Activated naive CD4-positive, alpha-beta T cell treated with anti-CD3 and anti-CD28 coated beads for 36 hours (primary cell): ENCODE data around the gene CHD6. TPM values are rescaled to one million over a fixed set of nuclear protein-coding genes. Genes with fewer than 3 reads are reported as not detected.

Experiments used
- CTCF ChIA-PET: fragments of 350-600 bp; sonication (Branson Sonifier 250); formaldehyde crosslinking; loops from one replicate; lab custom pipeline; 2021; ENCODE audit warnings: antibody characterized with exemption; lab: Charles Lee
- DNase-seq: peaks from one replicate; pipeline ENCODE4 v3.0.0-alpha.2; 2020
- H3K27ac Mint-ChIP-seq: one replicate; pipeline ENCODE4 v1.8.0; 2021; ENCODE audit warnings: mild to moderate bottlenecking, mixed read lengths
- H3K27me3 Mint-ChIP-seq: one replicate; pipeline ENCODE4 v1.8.0; 2021; ENCODE audit warnings: low read depth, mixed read lengths
- H3K36me3 Mint-ChIP-seq: one replicate; pipeline ENCODE4 v1.8.0; 2021; ENCODE audit warnings: low read depth, mixed read lengths
- H3K4me1 Mint-ChIP-seq: one replicate; pipeline ENCODE4 v1.8.0; 2021; ENCODE audit warnings: low read depth, mixed read lengths
- H3K4me3 Mint-ChIP-seq: one replicate; pipeline ENCODE4 v1.8.0; 2021; ENCODE audit warnings: mild to moderate bottlenecking, moderate library complexity, mixed read lengths
- H3K9me3 Mint-ChIP-seq: one replicate; pipeline ENCODE4 v1.8.0; 2021; ENCODE audit warnings: mixed read lengths
- intact Hi-C: fragments of 100-400 bp; cut with micrococcal nuclease; formaldehyde crosslinking; loops from one replicate; pipeline ENCODE4 v1.15.1; 2023
- total RNA-seq, 2 experiments: library from RNA; stranded (reverse); gene quantifications; one replicate each; pipeline ENCODE4 v1.2.3, GENCODE V29; 2021

CHD6 gene, protein sequence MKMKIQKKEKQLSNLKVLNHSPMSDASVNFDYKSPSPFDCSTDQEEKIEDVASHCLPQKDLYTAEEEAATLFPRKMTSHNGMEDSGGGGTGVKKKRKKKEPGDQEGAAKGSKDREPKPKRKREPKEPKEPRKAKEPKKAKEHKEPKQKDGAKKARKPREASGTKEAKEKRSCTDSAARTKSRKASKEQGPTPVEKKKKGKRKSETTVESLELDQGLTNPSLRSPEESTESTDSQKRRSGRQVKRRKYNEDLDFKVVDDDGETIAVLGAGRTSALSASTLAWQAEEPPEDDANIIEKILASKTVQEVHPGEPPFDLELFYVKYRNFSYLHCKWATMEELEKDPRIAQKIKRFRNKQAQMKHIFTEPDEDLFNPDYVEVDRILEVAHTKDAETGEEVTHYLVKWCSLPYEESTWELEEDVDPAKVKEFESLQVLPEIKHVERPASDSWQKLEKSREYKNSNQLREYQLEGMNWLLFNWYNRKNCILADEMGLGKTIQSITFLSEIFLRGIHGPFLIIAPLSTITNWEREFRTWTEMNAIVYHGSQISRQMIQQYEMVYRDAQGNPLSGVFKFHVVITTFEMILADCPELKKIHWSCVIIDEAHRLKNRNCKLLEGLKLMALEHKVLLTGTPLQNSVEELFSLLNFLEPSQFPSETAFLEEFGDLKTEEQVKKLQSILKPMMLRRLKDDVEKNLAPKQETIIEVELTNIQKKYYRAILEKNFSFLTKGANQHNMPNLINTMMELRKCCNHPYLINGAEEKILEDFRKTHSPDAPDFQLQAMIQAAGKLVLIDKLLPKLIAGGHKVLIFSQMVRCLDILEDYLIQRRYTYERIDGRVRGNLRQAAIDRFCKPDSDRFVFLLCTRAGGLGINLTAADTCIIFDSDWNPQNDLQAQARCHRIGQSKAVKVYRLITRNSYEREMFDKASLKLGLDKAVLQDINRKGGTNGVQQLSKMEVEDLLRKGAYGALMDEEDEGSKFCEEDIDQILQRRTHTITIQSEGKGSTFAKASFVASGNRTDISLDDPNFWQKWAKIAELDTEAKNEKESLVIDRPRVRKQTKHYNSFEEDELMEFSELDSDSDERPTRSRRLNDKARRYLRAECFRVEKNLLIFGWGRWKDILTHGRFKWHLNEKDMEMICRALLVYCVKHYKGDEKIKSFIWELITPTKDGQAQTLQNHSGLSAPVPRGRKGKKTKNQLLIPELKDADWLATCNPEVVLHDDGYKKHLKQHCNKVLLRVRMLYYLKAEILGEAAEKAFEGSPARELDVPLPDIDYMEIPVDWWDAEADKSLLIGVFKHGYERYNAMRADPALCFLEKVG (N-terminal part only)
- 10 to 100 TPM; 30.1 to 31.8 TPM for total RNA-seq

DNA sequence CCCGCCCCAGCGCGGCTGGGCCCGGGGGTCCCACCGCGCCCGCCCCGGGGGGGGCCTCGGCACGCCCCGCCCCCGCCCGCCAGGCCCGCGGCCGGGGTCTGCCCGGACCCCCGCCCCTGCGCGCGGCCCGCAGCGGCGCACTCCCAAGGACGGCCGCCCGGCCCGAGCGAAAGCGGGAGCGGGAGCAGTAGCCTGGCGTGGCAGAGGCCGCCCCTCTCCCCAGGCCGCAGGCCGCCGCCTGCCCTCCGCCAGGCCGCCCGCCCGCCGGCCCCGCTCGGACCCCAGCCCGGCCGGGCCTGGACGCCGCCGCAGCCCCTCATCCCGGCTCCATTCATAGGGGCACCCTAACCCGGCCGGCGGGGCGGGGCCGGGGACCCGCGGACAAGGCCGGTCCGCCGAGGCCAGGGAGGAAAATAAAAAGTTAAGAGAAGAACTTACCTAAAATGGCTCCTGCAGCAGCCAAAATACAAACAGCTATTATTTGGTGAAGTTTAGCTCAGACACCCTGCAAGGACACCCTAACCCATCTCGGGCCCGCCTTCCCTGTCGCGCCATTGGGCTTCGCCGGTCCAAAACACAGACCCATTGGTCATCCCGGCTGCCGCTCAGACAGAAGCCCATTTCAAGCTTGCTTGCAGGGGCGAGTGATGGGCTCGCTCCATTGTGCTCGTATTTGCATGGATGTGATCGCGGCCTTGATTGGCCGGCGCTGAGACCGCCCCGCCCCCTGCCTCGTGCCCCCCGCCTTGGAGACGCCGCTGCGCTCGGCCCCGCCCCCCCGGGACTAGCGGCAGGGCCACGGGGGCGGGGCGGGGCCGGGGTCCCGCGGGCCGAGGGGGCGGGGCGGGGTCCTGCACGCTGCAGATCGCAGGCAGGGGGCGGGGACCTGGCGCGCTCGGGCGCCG is at the start of gene CHD6:
Gene CHD6 (minus strand): TSS at position 476 of the 905 bp plus-strand sequence. CDS start 67,040 bp downstream, outside the sequence.
- Mint-ChIP-seq H3K4me3 (peak within 1 kb of the TSS; percentile 85), H3K36me3 (peaks cover 1% of the 10 kb centered on the region), H3K27me3 (no peaks in the 10 kb centered on the region), H3K9me3 (no peaks in the 10 kb centered on the region), H3K4me1 (peaks cover 39% of the 10 kb centered on the region), H3K27ac (peak within 1 kb of the TSS; percentile 68)
- peak; percentile 100 for DNase-seq
- CTCF ChIA-PET: interaction anchor here (1.1 kb wide), 1 partner anchor 175 kb away, joined by 3 read pairs; no protein-coding TSS in a partner anchor
- intact Hi-C loops: loop anchor here (1.0 to 10.0 kb wide), 7 partner anchors 75 to 1977 kb away; partner anchors contain the start of genes IFT52, LPIN3, PLCG1 and SRSF6

- intact Hi-C loops: no loop called here
- H3K27me3 Mint-ChIP-seq: peaks cover 27% of the 10 kb centered on the region
- no peaks in the 10 kb centered on the region for H3K36me3 Mint-ChIP-seq
- H3K9me3 Mint-ChIP-seq: no peaks in the 10 kb centered on the region
- CTCF ChIA-PET: no interaction called here
- H3K4me1 Mint-ChIP-seq: peaks cover 2% of the 10 kb centered on the region
- H3K27ac Mint-ChIP-seq: no peak overlapping the region
- DNase-seq: no peak
- H3K4me3 Mint-ChIP-seq: no peak overlapping the region
These were observed 46.4 kb upstream of the CHD6 start for GRCh38 chr20:41664584-41664983.

DNA sequence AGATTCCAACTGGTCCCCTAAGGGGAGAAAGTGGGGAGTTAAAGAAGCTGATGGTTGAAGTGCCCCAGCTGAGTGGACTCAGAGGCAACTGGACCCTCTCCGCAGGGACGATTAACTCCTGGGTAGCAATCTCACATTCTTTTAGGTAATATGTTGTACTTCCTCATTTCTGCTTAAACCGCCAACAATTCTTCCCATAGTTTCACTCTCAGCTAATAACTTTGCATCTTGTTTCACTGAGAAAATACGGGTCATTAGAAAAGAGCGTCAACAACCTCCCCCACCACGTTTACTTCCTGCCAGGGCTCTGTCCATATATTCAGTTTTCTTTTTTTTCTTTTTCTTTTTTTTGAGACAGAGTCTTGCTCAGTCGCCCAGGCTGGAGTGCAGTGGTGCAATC is 39.5 kb upstream of the CHD6 start:
- no peak overlapping the region for H3K4me3 Mint-ChIP-seq
- no peak overlapping the region for H3K27ac Mint-ChIP-seq
- CTCF ChIA-PET: interaction anchor here (0.6 to 0.9 kb wide), 2 partner anchors 14 to 23 kb away, joined by 3 to 5 read pairs; no protein-coding TSS in a partner anchor
- H3K36me3 Mint-ChIP-seq: no peaks in the 10 kb centered on the region
- no peaks in the 10 kb centered on the region for H3K9me3 Mint-ChIP-seq
- no peak for DNase-seq
- peaks cover 29% of the 10 kb centered on the region for H3K27me3 Mint-ChIP-seq
- H3K4me1 Mint-ChIP-seq: peaks cover 2% of the 10 kb centered on the region
- intact Hi-C loops: no loop called here

GRCh38 chr20:41655962-41656618 is 37.9 kb upstream of the CHD6 start:
- no peaks in the 10 kb centered on the region for H3K9me3 Mint-ChIP-seq
- intact Hi-C loops: no loop called here
- CTCF ChIA-PET: no interaction called here
- H3K4me3 Mint-ChIP-seq: no peak overlapping the region
- no peaks in the 10 kb centered on the region for H3K36me3 Mint-ChIP-seq
- no peak for DNase-seq
- no peak overlapping the region for H3K27ac Mint-ChIP-seq
- H3K4me1 Mint-ChIP-seq: no peaks in the 10 kb centered on the region
- peaks cover 22% of the 10 kb centered on the region for H3K27me3 Mint-ChIP-seq

DNA sequence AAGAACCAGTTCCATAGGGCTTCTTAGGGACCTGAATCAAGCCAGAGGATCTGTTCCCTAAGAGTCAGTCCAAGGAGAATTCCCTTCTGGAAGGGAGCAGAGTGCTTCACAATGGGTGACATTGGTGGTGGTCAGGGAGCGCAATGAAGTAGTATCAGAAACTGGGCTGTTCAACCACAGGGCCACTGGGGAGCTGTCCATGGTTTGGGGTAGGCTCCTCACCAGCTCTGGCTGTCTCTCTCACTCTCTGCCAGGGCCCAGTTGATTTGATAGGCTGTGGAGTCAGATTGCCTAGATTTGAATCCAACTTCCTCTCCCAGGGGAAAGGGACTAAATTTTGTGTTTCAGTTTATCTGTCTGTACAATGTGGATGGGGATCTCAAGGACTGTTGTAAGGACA is 36.7 kb upstream of the CHD6 start:
- intact Hi-C loops: no loop called here
- CTCF ChIA-PET: no interaction called here
- no peaks in the 10 kb centered on the region for H3K9me3 Mint-ChIP-seq

DNA sequence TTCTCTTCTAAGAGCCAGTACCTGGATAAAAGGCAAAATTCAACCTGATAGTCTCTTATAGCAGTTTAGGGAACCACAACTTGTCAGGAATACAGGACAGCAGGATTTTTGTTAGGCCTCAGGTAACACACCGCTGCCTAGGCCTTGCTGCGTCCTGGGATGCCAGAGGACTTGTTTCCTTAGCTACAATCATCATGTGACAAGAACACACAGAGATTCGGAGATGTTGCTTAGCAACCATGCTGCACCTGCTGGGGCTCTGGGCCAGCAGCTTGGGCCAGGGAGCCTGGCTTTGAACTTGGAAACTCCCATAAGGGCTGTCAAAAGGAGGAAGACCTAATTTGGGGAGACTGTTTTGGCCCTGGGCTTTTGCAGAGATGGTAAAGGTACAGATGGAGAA is 36.1 kb upstream of the CHD6 start:
- Mint-ChIP-seq H3K4me1 (no peaks in the 10 kb centered on the region), H3K4me3 (no peak overlapping the region), H3K27ac (no peak overlapping the region), H3K27me3 (peaks cover 8% of the 10 kb centered on the region), H3K9me3 (no peaks in the 10 kb centered on the region), H3K36me3 (no peaks in the 10 kb centered on the region)
- intact Hi-C loops: no loop called here
- CTCF ChIA-PET: no interaction called here
- no peak for DNase-seq

More for the DNA sequence above, 36.7 kb upstream of the CHD6 start:
- no peak overlapping the region for H3K4me3 Mint-ChIP-seq
- no peaks in the 10 kb centered on the region for H3K36me3 Mint-ChIP-seq
- DNase-seq: no peak
- H3K27ac Mint-ChIP-seq: no peak overlapping the region
- H3K4me1 Mint-ChIP-seq: no peaks in the 10 kb centered on the region
- peaks cover 12% of the 10 kb centered on the region for H3K27me3 Mint-ChIP-seq

GRCh38 chr20:41650231-41650948 is 32.2 kb upstream of the CHD6 start:
- intact Hi-C loops: no loop called here
- H3K27ac Mint-ChIP-seq: no peak overlapping the region
- H3K9me3 Mint-ChIP-seq: no peaks in the 10 kb centered on the region
- no peaks in the 10 kb centered on the region for H3K4me1 Mint-ChIP-seq
- CTCF ChIA-PET: interaction anchor here (0.5 to 0.8 kb wide), 3 partner anchors 24 to 83 kb away, joined by 3 read pairs; no protein-coding TSS in a partner anchor
- no peak for DNase-seq
- no peak overlapping the region for H3K4me3 Mint-ChIP-seq
- no peaks in the 10 kb centered on the region for H3K36me3 Mint-ChIP-seq
- H3K27me3 Mint-ChIP-seq: no peaks in the 10 kb centered on the region

DNA sequence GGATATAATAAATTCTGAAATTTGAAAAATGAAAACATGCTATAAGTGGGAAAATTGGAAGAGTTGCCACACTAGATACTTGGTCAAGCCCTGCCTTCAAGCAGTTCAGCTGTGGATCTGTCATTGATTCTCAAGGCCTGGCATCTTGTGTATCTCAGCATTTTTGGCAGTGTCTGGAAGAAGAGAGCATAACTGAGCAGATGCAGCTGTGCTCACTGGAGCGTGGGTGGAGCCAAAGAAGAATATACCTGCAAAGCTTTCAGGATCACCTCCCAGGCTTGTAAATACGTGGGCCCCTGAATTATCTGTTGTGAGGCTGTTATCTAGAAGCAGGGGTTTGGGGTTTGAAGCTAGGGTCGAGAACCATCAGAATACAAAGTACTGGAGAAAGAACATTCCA is 31.3 kb upstream of the CHD6 start:
- CTCF ChIA-PET: interaction anchor here (0.5 to 0.6 kb wide), 2 partner anchors 23 to 84 kb away, joined by 3 read pairs; no protein-coding TSS in a partner anchor
- Mint-ChIP-seq H3K27ac (no peak overlapping the region), H3K4me1 (no peaks in the 10 kb centered on the region), H3K4me3 (no peak overlapping the region), H3K9me3 (no peaks in the 10 kb centered on the region), H3K36me3 (no peaks in the 10 kb centered on the region), H3K27me3 (no peaks in the 10 kb centered on the region)
- DNase-seq: no peak
- intact Hi-C loops: no loop called here

DNA sequence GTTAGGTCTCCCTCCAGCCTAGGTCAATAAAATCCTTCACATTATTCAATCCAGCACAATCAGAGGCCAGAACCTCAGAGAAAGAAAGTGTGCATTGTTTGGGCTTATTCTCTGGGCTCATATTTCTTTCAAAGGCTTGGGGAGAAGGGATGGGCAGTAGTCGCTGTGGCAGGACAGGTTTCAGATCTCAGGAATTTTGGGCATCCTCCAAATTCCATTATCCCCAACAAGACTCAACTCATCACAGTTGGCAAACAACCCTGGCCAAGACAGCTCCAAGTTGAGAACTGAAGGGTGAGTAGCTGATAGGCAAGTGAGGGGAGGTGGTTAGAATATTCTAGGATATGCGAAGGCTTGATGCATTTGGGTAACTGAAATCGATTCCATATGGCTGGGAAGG is 27.2 kb upstream of the CHD6 start:
- Mint-ChIP-seq H3K9me3 (no peaks in the 10 kb centered on the region), H3K36me3 (no peaks in the 10 kb centered on the region), H3K27me3 (peaks cover 2% of the 10 kb centered on the region), H3K4me3 (no peak overlapping the region), H3K27ac (no peak overlapping the region), H3K4me1 (no peaks in the 10 kb centered on the region)
- DNase-seq: no peak
- intact Hi-C loops: no loop called here
- CTCF ChIA-PET: no interaction called here

DNA sequence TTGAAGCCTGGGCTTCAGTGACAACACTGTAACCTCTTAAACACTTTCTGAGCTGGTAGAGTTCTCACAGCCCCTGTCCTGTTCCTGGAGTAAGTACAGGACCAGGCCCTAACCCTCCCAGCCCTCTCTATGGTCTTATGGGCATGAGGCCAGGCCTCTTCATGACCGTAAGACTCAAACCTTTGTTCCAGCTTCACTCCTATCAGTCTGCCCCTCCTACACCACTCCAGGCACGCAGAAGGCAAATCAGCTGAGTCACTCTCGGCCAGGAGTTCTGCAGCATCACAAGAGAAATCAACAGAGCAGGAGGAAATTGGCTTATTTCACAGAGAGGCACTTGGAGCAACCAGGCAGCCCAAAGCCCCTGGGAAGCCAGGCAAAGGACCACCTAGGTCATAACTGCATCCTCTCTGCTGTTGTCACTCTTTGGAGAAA is 25.3 kb upstream of the CHD6 start:
- no peak overlapping the region for H3K27ac Mint-ChIP-seq
- DNase-seq: no peak
- no peaks in the 10 kb centered on the region for H3K4me1 Mint-ChIP-seq
- intact Hi-C loops: no loop called here
- CTCF ChIA-PET: interaction anchor here (0.6 kb wide), 1 partner anchor 32 kb away, joined by 3 read pairs; no protein-coding TSS in a partner anchor
- H3K27me3 Mint-ChIP-seq: peaks cover 2% of the 10 kb centered on the region
- no peak overlapping the region for H3K4me3 Mint-ChIP-seq
- no peaks in the 10 kb centered on the region for H3K9me3 Mint-ChIP-seq
- no peaks in the 10 kb centered on the region for H3K36me3 Mint-ChIP-seq
